ENCODE results near the gene IL2RA.

- no peak for TF ChIP-seq EZH2 (IDR thresholded peaks at IDR 0.05)
- TF ChIP-seq POLR2AphosphoS5 (IDR thresholded peaks at IDR 0.05; ENCODE audit: borderline replicate concordance, low read depth, low read length): no peak
Measured at GRCh38 chr10:6035101-6035834, 26.9 kb downstream of the IL2RA start.
